K562 (cell line): ENCODE data around the gene CCND3. TPM values are rescaled to one million over a fixed set of nuclear protein-coding genes. Genes with fewer than 3 reads are reported as not detected.
A peak's percentile ranks its signal among the peaks of the same experiment; 100 is the strongest.

Experiments
- CBX3 ChIP-seq, 2 experiments: IDR thresholded peaks; 1 replicate in 1 of 2; 2 replicates in 1 of 2; pipeline ENCODE4 v1.6.1; 2012; ENCODE audit warnings: inconsistent platforms in 2 of 2, low read length in 2 of 2, borderline replicate concordance in 1 of 2, control low read depth in 1 of 2
- CHD4 ChIP-seq: fragments of 200-600 bp; sonication (generic); IDR thresholded peaks from 3 replicates; pipeline ENCODE4 v1.6.1; 2012; ENCODE audit warnings: low read depth, mild to moderate bottlenecking, mixed read lengths, low read length, inconsistent platforms; ENCODE audit not compliant: insufficient read depth, insufficient replicate concordance, poor library complexity, severe bottlenecking
- CXXC5 ChIP-seq: fragments of 250-450 bp; sonication (Bioruptor Pico); IDR thresholded peaks from 2 replicates; pipeline ENCODE4 v1.8.0; 2022; ENCODE audit warnings: inconsistent platforms, mild to moderate bottlenecking, moderate library complexity
- FOXP4 ChIP-seq: sonication (generic); formaldehyde crosslinking; IDR thresholded peaks from 2 replicates; pipeline ENCODE4 v1.8.0; 2022; ENCODE audit warnings: mild to moderate bottlenecking, missing genetic modification reagents, borderline replicate concordance
- ILF3 ChIP-seq: fragments of 450-650 bp; IDR thresholded peaks from 2 replicates; pipeline ENCODE4 v1.6.1; 2018; ENCODE audit warnings: antibody characterized with exemption, mild to moderate bottlenecking, moderate library complexity, borderline replicate concordance
- RBBP5 ChIP-seq: fragments of 200-600 bp; sonication (generic); IDR thresholded peaks from 2 replicates; pipeline ENCODE4 v1.6.1; 2012; ENCODE audit warnings: borderline replicate concordance, mild to moderate bottlenecking, low read length, control low read depth, inconsistent platforms; ENCODE audit not compliant: insufficient read depth, poor library complexity, severe bottlenecking
- RBM14 ChIP-seq: fragments of 200-400 bp; formaldehyde crosslinking; IDR thresholded peaks from 2 replicates; pipeline ENCODE4 v1.6.1; 2018; ENCODE audit warnings: low read depth, mild to moderate bottlenecking, low read length, moderate library complexity, borderline replicate concordance; ENCODE audit not compliant: insufficient read depth
- SAFB ChIP-seq: fragments of 200-400 bp; formaldehyde crosslinking; IDR thresholded peaks from 2 replicates; pipeline ENCODE4 v1.6.1; 2017; ENCODE audit warnings: low read depth, low read length, borderline replicate concordance
- TFE3 ChIP-seq: fragments of 450-650 bp; formaldehyde crosslinking; IDR thresholded peaks from 2 replicates; pipeline ENCODE4 v1.4.0; 2020; ENCODE audit warnings: mild to moderate bottlenecking, mixed read lengths
- ZNF253 ChIP-seq: fragments of 250-450 bp; sonication (Bioruptor Pico); conservative IDR thresholded peaks from 2 replicates; pipeline ENCODE4 v1.6.1; 2021; ENCODE audit warnings: mild to moderate bottlenecking
- ZNF609 ChIP-seq: sonication (generic); formaldehyde crosslinking; IDR thresholded peaks from 2 replicates; pipeline ENCODE4 v1.8.1; 2023; ENCODE audit warnings: missing genetic modification reagents, mild to moderate bottlenecking, borderline replicate concordance
- polyA plus RNA-seq, 8 experiments: library from polyadenylated mRNA; depleted of rRNA in 4 of 8; stranded (reverse) in 5 of 8; unstranded in 3 of 8; fragments of >200 nt; fragmentation: Nextera tagmentation in 2 of 8; fragmentation: Illumina TruSeq in 1 of 8; extraction: Ambion mirVana in 2 of 8; extraction: Trizol in 1 of 8; gene quantifications; 2 replicates each; pipeline versions ENCODE4 v1.2.1 to v1.2.3, GENCODE V29; 2011 to 2014; ENCODE audit warnings: inconsistent platforms in 1 of 8, missing spikeins in 1 of 8
- total RNA-seq, 7 experiments: library from RNA; depleted of rRNA in 6 of 7; stranded (reverse); fragments of >200 nt in 6 of 7; fragmentation: Illumina TruSeq in 2 of 7; extraction: Trizol in 2 of 7; gene quantifications; 2 replicates each; pipeline versions ENCODE4 v1.2.1 to v1.2.3, GENCODE V29; 2011 to 2021; ENCODE audit warnings: low replicate concordance in 1 of 7
- TF ChIP-seq, protein P1 (sequence below): fragments of 250-450 bp; sonication (Bioruptor Pico); IDR thresholded peaks from 2 replicates; pipeline ENCODE4 v1.5.0; 2021
- TF ChIP-seq, protein P2 (sequence below): fragments of 450-650 bp; formaldehyde crosslinking; IDR thresholded peaks from 2 replicates; pipeline ENCODE4 v1.4.0; 2020; ENCODE audit warnings: mild to moderate bottlenecking, moderate library complexity

The CCND3 gene
- total and polyA plus RNA-seq, 9 of the 15 experiments (the other 6 are each of a cell fraction or from before 2014, with no cell fraction given) = 21.5 to 204 (median 97.4) TPM

DNA sequence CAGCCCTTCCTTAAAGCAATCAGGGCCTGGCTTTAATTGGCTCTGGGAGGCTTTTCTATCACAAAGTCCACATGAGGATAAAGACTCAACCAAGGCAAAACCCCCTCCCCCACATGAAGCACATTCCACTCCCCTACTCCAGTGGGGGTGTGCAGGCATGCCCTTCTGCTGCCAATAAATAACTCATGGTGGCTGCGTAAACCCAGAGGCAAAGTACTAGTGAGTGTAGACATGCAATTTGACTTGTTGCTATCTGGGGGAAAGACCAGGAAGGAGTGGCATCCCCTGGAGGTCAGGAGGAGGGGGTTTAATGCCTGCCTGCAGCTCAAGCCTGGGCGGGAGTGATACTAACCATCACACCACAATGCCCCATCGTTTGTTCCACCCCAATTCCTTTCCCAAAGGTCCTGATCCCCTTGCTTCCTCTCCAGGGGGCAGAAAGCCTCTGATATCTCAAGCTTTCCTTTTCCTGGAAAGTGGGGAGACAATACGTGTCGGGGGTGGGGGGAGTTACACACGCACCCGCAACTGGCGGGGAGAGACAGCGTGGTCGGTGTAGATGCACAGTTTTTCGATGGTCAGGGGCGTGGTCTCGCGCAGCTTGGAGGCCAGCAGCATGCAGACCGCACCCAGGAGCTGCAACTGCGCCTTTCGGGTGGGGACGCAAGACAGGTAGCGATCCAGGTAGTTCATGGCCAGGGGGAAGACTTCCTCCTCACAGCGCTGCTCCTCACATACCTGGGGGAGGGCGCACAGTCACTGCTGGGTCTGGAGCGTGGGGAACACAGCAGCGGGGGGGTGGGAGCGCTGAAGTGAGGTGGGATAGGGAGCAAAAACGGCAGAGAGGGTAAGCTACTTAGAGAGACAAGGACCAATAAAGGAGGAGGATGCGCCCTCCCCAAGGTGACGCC lies 1.5 kb downstream of the CCND3 start (continued):
- TF ChIP-seq CHD4 = no peak
- 0 out of 2 replicates have a peak, but pooled peaks have one; percentile 56 for TF ChIP-seq FOXP4
- no peak for TF ChIP-seq SAFB
- TF ChIP-seq, protein P1, sequence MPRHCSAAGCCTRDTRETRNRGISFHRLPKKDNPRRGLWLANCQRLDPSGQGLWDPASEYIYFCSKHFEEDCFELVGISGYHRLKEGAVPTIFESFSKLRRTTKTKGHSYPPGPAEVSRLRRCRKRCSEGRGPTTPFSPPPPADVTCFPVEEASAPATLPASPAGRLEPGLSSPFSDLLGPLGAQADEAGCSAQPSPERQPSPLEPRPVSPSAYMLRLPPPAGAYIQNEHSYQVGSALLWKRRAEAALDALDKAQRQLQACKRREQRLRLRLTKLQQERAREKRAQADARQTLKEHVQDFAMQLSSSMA (CRISPR knock-in tag) = 0 out of 2 replicates have a peak, but pooled peaks have one; percentile 32
- no peak for TF ChIP-seq ZNF609 (CRISPR knock-in tag)
- TF ChIP-seq RBBP5 = peak; percentile 27
- TF ChIP-seq ILF3 = no peak
- no peak for TF ChIP-seq ZNF253
- TF ChIP-seq, protein P2, sequence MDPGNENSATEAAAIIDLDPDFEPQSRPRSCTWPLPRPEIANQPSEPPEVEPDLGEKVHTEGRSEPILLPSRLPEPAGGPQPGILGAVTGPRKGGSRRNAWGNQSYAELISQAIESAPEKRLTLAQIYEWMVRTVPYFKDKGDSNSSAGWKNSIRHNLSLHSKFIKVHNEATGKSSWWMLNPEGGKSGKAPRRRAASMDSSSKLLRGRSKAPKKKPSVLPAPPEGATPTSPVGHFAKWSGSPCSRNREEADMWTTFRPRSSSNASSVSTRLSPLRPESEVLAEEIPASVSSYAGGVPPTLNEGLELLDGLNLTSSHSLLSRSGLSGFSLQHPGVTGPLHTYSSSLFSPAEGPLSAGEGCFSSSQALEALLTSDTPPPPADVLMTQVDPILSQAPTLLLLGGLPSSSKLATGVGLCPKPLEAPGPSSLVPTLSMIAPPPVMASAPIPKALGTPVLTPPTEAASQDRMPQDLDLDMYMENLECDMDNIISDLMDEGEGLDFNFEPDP (CRISPR knock-in tag) = no peak
- no peak for TF ChIP-seq CBX3 (IDR thresholded peaks at IDR 0.05; ENCODE audit: borderline replicate concordance in 1 of 2, low read length in 2 of 2)
- TF ChIP-seq TFE3 = no peak
- TF ChIP-seq RBM14 = no peak
- TF ChIP-seq CXXC5 (CRISPR knock-in tag) = peak; percentile 24
